SH-SY5Y (cell line): ENCODE measurements around the gene DYRK1A.

ENCODE experiments used
- GATA2 ChIP-seq: IDR thresholded peaks from 2 replicates; pipeline ENCODE4 v1.6.1; 2011; ENCODE audit warnings: mild to moderate bottlenecking, low read depth, low read length
- GATA3 ChIP-seq: IDR thresholded peaks from 2 replicates; pipeline ENCODE4 v1.6.1; 2011; ENCODE audit warnings: low read depth, mild to moderate bottlenecking, low read length, moderate library complexity

DNA sequence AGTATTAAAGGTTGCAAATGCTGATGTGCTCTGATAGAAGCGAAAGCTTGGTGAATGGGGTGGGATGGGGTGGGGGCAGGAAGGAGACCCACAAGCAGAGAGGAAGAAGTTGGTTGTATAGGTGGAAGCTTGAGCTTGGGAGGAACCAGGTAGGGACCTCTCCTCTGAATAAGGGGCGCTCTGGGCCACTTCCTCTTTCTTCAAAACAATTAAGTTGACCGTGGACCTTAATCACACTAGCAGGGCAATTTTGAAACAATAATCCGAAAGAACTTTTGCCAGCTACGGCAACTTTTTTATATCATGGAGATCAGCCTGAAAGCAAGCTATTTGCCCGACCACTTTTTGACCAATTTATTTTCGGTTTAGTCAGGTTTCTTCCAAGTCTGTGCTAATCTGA lies 1.9 kb upstream of the DYRK1A start:
- TF ChIP-seq GATA2 (no peak), GATA3 (no peak)
